Peyer's patch (tissue), 4 donors: ENCODE results near the gene FZD4. TPM values are rescaled to one million over a fixed set of nuclear protein-coding genes. Genes with fewer than 3 reads are reported as not detected.
A peak's percentile ranks its signal among the peaks of the same experiment; 100 is the strongest.
"Not testable (repeated sequence)": the region's sequence is repeated elsewhere in the genome, so short reads cannot be mapped to it uniquely, and the experiment has no call there.

Experiments used
- DNase-seq, 3 donors: peaks; one replicate each; pipeline ENCODE4 v3.0.0-alpha.2; 2017 to 2019
- H3K27ac ChIP-seq, 4 donors: fragments of 200-600 bp; sonication (generic); one replicate each; pipeline ENCODE4 v1.5.1; 2016 to 2019
- H3K27me3 ChIP-seq, 2 donors: fragments of 200-600 bp; sonication (generic); one replicate each; pipeline ENCODE4 v1.5.1; 2019
- H3K36me3 ChIP-seq, 3 donors: fragments of 200-600 bp; sonication (generic); one replicate each; pipeline ENCODE4 v1.5.1; 2016 to 2019
- H3K4me1 ChIP-seq, 4 donors: fragments of 200-600 bp; sonication (generic); one replicate each; pipeline ENCODE4 v1.5.1; 2016 to 2019
- H3K4me3 ChIP-seq, 4 donors: fragments of 200-600 bp; sonication (generic); 1 replicate in 3 of 4; 2 replicates in 1 of 4; pipeline ENCODE4 v1.5.1; 2016 to 2019; ENCODE audit warnings: mild to moderate bottlenecking in 1 of 4
- H3K9me3 ChIP-seq, 4 donors: fragments of 200-600 bp; sonication (generic); one replicate each; pipeline ENCODE4 v1.5.1; 2016 to 2019; ENCODE audit warnings: mild to moderate bottlenecking in 1 of 4
- CTCF ChIP-seq, 6 experiments: fragments of 450-650 bp in 4 of 6; fragments of 200-600 bp in 2 of 6; sonication (generic) in 1 of 6; IDR thresholded peaks; one replicate each; pipeline ENCODE4 v1.5.1; 2017 to 2019; ENCODE audit warnings: antibody characterized with exemption in 6 of 6, mild to moderate bottlenecking in 3 of 6, moderate library complexity in 1 of 6
- POLR2A ChIP-seq, 2 donors: fragments of 450-650 bp; IDR thresholded peaks; one replicate each; pipeline ENCODE4 v1.5.1; 2017; ENCODE audit warnings: antibody characterized with exemption in 2 of 2, mild to moderate bottlenecking in 2 of 2, moderate library complexity in 2 of 2
- total RNA-seq, 4 donors: library from RNA; depleted of rRNA; stranded (reverse); fragments of >200 nt; gene quantifications; one replicate each; pipeline ENCODE4 v1.1.0, GENCODE V29; 2016

FZD4 gene
- total RNA-seq, 4 donors from 2014 or later, result 5.4 to 11.6 (median 8.7) TPM

- Histone ChIP-seq H3K27me3 (no peaks in the 10 kb centered on the region), H3K4me3 (no peak overlapping the region), H3K9me3 (no peaks in the 10 kb centered on the region), H3K36me3 (no peaks in the 10 kb centered on the region), H3K27ac (no peak overlapping the region), H3K4me1 (no peaks in the 10 kb centered on the region)
- no peak for DNase-seq
- TF ChIP-seq CTCF (IDR thresholded peaks at IDR 0.05) (no peak), POLR2A (IDR thresholded peaks at IDR 0.05) (no peak)
Measured at GRCh38 chr11:86918496-86918895, 36.7 kb downstream of the FZD4 start.

- no peak for TF ChIP-seq CTCF (IDR thresholded peaks at IDR 0.05)
- TF ChIP-seq POLR2A (IDR thresholded peaks at IDR 0.05), result no peak
- Histone ChIP-seq H3K27me3 (no peaks in the 10 kb centered on the region), H3K4me3 (no peak overlapping the region), H3K9me3 (no peaks in the 10 kb centered on the region), H3K4me1 (no peaks in the 10 kb centered on the region), H3K36me3 (no peaks in the 10 kb centered on the region), H3K27ac (no peak overlapping the region)
- DNase-seq, result no peak
Measured at GRCh38 chr11:86917589-86917988, 37.6 kb downstream of the FZD4 start.

- H3K36me3 ChIP-seq, result no peaks in the 10 kb centered on the region
- no peaks in the 10 kb centered on the region for H3K4me1 ChIP-seq
- H3K27ac ChIP-seq, result peak overlapping the region in 2 of 4 donors; percentile 45 to 57
- no peak for TF ChIP-seq CTCF (IDR thresholded peaks at IDR 0.05)
- TF ChIP-seq POLR2A (IDR thresholded peaks at IDR 0.05), result no peak
- no peaks in the 10 kb centered on the region for H3K27me3 ChIP-seq
- H3K9me3 ChIP-seq, result no peaks in the 10 kb centered on the region
- no peak overlapping the region for H3K4me3 ChIP-seq
- no peak for DNase-seq
Measured at GRCh38 chr11:86916330-86916729, 38.9 kb downstream of the FZD4 start.

GRCh38 chr11:86915850-86916249 is 39.3 kb downstream of the FZD4 start:
- H3K27me3 ChIP-seq, H3K4me1 ChIP-seq, H3K9me3 ChIP-seq, DNase-seq, H3K36me3 ChIP-seq, H3K4me3 ChIP-seq: not testable (repeated sequence)
- peak overlapping the region in 1 of 4 donors; percentile 57 for H3K27ac ChIP-seq

- no peak for DNase-seq
- Histone ChIP-seq H3K4me3 (no peak overlapping the region), H3K36me3 (no peaks in the 10 kb centered on the region), H3K27me3 (no peaks in the 10 kb centered on the region), H3K4me1 (no peaks in the 10 kb centered on the region), H3K9me3 (no peaks in the 10 kb centered on the region), H3K27ac (no peak overlapping the region)
- TF ChIP-seq POLR2A (IDR thresholded peaks at IDR 0.05) (no peak), CTCF (IDR thresholded peaks at IDR 0.05) (no peak)
Measured at GRCh38 chr11:86914865-86915519, 40.2 kb downstream of the FZD4 start.

- Histone ChIP-seq H3K4me1 (no peaks in the 10 kb centered on the region), H3K27ac (no peak overlapping the region), H3K4me3 (no peak overlapping the region), H3K9me3 (no peaks in the 10 kb centered on the region), H3K36me3 (no peaks in the 10 kb centered on the region), H3K27me3 (no peaks in the 10 kb centered on the region)
- no peak for TF ChIP-seq POLR2A (IDR thresholded peaks at IDR 0.05)
- no peak for TF ChIP-seq CTCF (IDR thresholded peaks at IDR 0.05)
- no peak for DNase-seq
Measured at GRCh38 chr11:86912238-86912637, 43.0 kb downstream of the FZD4 start.
